ENCODE measurements around the gene GARRE1.
"Not testable (repeated sequence)": the region's sequence is repeated elsewhere in the genome, so short reads cannot be mapped to it uniquely, and the experiment has no call there.

Gene GARRE1

GRCh38 chr19:34231439-34231838, 22.9 kb upstream of the GARRE1 start:
- DNase-seq = no peak

GRCh38 chr19:34232566-34233481, 21.5 kb upstream of the GARRE1 start:
- DNase-seq = no peak

GRCh38 chr19:34235425-34235940, 18.9 kb upstream of the GARRE1 start:
- DNase-seq = no peak

GRCh38 chr19:34236035-34236987, 18.0 kb upstream of the GARRE1 start:
- DNase-seq = no peak

GRCh38 chr19:34237283-34237682, 17.1 kb upstream of the GARRE1 start:
- no peak for DNase-seq

- DNase-seq = no peak
Observed at GRCh38 chr19:34237939-34238338, 16.4 kb upstream of the GARRE1 start.

- no peak for DNase-seq
Observed at GRCh38 chr19:34241513-34242337, 12.6 kb upstream of the GARRE1 start.

GRCh38 chr19:34243138-34243875, 11.0 kb upstream of the GARRE1 start:
- not testable (repeated sequence) for DNase-seq

GRCh38 chr19:34243876-34244578, 10.3 kb upstream of the GARRE1 start:
- no peak for DNase-seq

GRCh38 chr19:34244611-34245299, 9.6 kb upstream of the GARRE1 start:
- no peak for DNase-seq

GRCh38 chr19:34246340-34246739, 8.0 kb upstream of the GARRE1 start:
- no peak for DNase-seq

GRCh38 chr19:34248941-34249340, 5.4 kb upstream of the GARRE1 start:
- no peak for DNase-seq

- not testable (repeated sequence) for DNase-seq
Observed at GRCh38 chr19:34253167-34253566, 1.2 kb upstream of the GARRE1 start.

- DNase-seq = not testable (repeated sequence)
Observed at GRCh38 chr19:34253681-34254045, 691 bp upstream of the GARRE1 start.

GRCh38 chr19:34254698-34255432, 511 bp downstream of the GARRE1 start:
- DNase-seq = peak; percentile 9 to 42

- DNase-seq = no peak
Observed at GRCh38 chr19:34255546-34255945, 1.2 kb downstream of the GARRE1 start.

GRCh38 chr19:34256835-34257558, 2.6 kb downstream of the GARRE1 start:
- no peak for DNase-seq

- no peak for DNase-seq
Observed at GRCh38 chr19:34257559-34257924, 3.2 kb downstream of the GARRE1 start.
